ENCODE data around the gene TENT5A. TPM values are rescaled to one million over a fixed set of nuclear protein-coding genes. Genes with fewer than 3 reads are reported as not detected.

The TENT5A gene
- total RNA-seq, 1 donor from 2014 or later: 9.2 TPM

- H3K27me3 ChIP-seq (ENCODE audit: control insufficient read depth, insufficient read depth, low read length): no peaks in the 10 kb centered on the region
- no peak for FAIRE-seq
- no peak for DNase-seq (ENCODE audit: low read depth)
- peak overlapping the region; percentile 89 for H3K4me3 ChIP-seq (ENCODE audit: low read depth, low read length)
- TF ChIP-seq, protein P1, sequence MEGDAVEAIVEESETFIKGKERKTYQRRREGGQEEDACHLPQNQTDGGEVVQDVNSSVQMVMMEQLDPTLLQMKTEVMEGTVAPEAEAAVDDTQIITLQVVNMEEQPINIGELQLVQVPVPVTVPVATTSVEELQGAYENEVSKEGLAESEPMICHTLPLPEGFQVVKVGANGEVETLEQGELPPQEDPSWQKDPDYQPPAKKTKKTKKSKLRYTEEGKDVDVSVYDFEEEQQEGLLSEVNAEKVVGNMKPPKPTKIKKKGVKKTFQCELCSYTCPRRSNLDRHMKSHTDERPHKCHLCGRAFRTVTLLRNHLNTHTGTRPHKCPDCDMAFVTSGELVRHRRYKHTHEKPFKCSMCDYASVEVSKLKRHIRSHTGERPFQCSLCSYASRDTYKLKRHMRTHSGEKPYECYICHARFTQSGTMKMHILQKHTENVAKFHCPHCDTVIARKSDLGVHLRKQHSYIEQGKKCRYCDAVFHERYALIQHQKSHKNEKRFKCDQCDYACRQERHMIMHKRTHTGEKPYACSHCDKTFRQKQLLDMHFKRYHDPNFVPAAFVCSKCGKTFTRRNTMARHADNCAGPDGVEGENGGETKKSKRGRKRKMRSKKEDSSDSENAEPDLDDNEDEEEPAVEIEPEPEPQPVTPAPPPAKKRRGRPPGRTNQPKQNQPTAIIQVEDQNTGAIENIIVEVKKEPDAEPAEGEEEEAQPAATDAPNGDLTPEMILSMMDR (IDR thresholded peaks at IDR 0.05; ENCODE audit: insufficient read depth, low read length, severe bottlenecking): peak; percentile 83
- H3K36me3 ChIP-seq (ENCODE audit: control insufficient read depth, insufficient read depth, low read length): no peaks in the 10 kb centered on the region
Measured at GRCh38 chr6:81753711-81754577, 1.5 kb upstream of the TENT5A start.

GRCh38 chr6:81752921-81753710, 635 bp upstream of the TENT5A start:
- DNase-seq (ENCODE audit: low read depth) (peak; percentile 53), FAIRE-seq (no peak)
- TF ChIP-seq, protein P1 (IDR thresholded peaks at IDR 0.05; ENCODE audit: insufficient read depth, low read length, severe bottlenecking): no peak
- Histone ChIP-seq H3K27me3 (ENCODE audit: control insufficient read depth, insufficient read depth, low read length) (no peaks in the 10 kb centered on the region), H3K36me3 (ENCODE audit: control insufficient read depth, insufficient read depth, low read length) (no peaks in the 10 kb centered on the region), H3K4me3 (ENCODE audit: low read depth, low read length) (peak overlapping the region; percentile 89)

GRCh38 chr6:81751388-81752083, 945 bp downstream of the TENT5A start:
- Histone ChIP-seq H3K27me3 (ENCODE audit: control insufficient read depth, insufficient read depth, low read length) (no peaks in the 10 kb centered on the region), H3K4me3 (ENCODE audit: low read depth, low read length) (peak overlapping the region; percentile 89), H3K36me3 (ENCODE audit: control insufficient read depth, insufficient read depth, low read length) (no peaks in the 10 kb centered on the region)
- TF ChIP-seq, protein P1 (IDR thresholded peaks at IDR 0.05; ENCODE audit: insufficient read depth, low read length, severe bottlenecking): no peak
- FAIRE-seq (no peak), DNase-seq (ENCODE audit: low read depth) (no peak)

- Histone ChIP-seq H3K36me3 (ENCODE audit: control insufficient read depth, insufficient read depth, low read length) (no peaks in the 10 kb centered on the region), H3K27me3 (ENCODE audit: control insufficient read depth, insufficient read depth, low read length) (no peaks in the 10 kb centered on the region), H3K4me3 (ENCODE audit: low read depth, low read length) (peak overlapping the region; percentile 89)
- FAIRE-seq (no peak), DNase-seq (ENCODE audit: low read depth) (peak; percentile 73)
- TF ChIP-seq, protein P1 (IDR thresholded peaks at IDR 0.05; ENCODE audit: insufficient read depth, low read length, severe bottlenecking): no peak
Measured at GRCh38 chr6:81750681-81751387, 1.6 kb downstream of the TENT5A start.

DNA sequence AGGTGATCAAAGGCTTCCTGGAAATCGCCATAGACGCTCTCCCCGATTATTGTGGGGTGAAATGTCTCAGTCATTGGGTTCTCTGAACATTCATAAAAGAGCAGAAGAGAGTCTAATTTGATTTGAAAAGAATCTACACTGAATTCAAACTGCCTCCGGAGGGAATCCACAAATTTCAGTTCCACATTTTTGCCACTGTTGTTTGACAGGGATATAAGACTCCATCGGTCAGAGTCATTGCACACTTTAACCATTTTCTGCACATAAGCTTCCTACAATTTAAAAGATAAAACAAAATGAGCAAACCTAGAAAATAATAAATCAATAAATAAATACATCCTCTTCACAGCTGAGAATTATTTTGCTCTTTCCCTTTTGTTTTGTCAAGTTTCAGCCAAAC, 2.3 kb downstream of the TENT5A start:
- Histone ChIP-seq H3K36me3 (ENCODE audit: control insufficient read depth, insufficient read depth, low read length) (no peaks in the 10 kb centered on the region), H3K4me3 (ENCODE audit: low read depth, low read length) (peak overlapping the region; percentile 89), H3K27me3 (ENCODE audit: control insufficient read depth, insufficient read depth, low read length) (no peaks in the 10 kb centered on the region)
- DNase-seq (ENCODE audit: low read depth): no peak
- TF ChIP-seq, protein P1 (IDR thresholded peaks at IDR 0.05; ENCODE audit: insufficient read depth, low read length, severe bottlenecking): no peak
- no peak for FAIRE-seq
